Tongue (tissue), 2 donors: ENCODE data around the gene TRIM9. TPM values are rescaled to one million over a fixed set of nuclear protein-coding genes. Genes with fewer than 3 reads are reported as not detected.

Source experiments
- DNase-seq: peaks from one replicate; pipeline ENCODE4 v3.0.0-alpha.2; 2015
- total RNA-seq: library from RNA; depleted of rRNA; stranded (reverse); fragments of >200 nt; gene quantifications from one replicate; pipeline ENCODE4 v1.2.3, GENCODE V29; 2014

TRIM9 gene
- total RNA-seq, 1 donor from 2014 or later: 1.1 TPM

GRCh38 chr14:51093371-51094281 is 1.3 kb downstream of the TRIM9 start:
- DNase-seq: peak; percentile 30

- no peak for DNase-seq
Measured at GRCh38 chr14:51092965-51093364, 1.9 kb downstream of the TRIM9 start.

- DNase-seq: no peak
Measured at GRCh38 chr14:51089278-51089677, 5.6 kb downstream of the TRIM9 start.

DNA sequence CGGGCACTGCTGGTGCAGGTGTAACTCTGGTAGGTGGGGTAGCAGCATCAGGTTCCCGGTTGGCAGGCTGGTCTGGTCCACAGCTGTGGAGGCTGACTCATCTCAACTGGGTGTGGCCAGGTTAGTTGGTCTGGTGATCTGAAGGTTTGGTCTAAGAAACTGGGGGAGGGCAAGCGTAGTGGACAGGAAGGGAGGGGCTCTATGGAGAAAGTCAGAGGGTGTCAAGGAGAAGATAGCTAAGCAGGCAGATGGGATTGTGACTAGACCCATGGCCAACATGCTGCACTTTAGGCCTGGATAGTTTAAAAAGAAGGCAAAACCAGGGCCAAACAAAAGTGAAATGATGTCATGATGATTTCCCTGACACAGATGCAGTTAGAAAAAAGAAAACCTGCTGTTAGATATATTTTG is 7.9 kb downstream of the TRIM9 start:
- DNase-seq: no peak

DNA sequence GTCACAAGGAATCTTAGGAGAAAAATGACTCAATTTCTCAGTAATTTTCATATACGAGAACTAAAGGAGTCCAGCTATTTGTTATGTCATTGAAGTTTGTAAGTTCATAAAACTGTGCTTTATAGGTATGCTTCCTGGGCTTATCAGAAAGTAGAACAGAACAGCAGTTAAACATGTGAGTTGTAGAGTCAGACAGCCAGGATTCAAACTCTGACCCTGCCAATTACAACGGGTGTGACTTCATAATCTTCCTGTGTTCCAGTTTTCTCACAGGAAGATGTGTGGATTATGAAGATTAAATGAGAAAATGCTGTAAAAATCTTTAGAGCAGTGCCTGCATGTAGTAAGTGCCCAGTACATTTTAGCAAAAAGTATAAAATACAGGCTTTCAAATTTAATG is 8.9 kb downstream of the TRIM9 start:
- no peak for DNase-seq

DNA sequence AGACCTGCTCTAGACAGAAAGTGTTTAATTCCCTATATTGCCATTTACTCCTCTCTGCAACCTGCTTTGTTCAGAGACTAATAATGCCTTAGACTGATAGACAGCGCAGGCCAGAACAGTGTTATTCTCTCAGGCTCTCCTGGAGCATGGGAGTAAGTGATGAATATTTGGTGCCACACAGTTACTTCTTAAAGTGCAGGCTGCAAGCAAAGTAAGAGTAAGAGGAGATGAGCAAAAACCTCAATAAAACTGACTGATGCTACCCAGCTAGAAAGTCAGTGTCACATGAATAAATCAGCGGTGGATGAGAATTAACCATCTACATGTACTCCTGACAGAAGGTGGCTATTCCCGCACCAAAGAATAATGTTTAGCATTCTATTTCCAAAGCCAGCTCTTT is 9.9 kb downstream of the TRIM9 start:
- DNase-seq: no peak

- DNase-seq: no peak
Measured at GRCh38 chr14:51084507-51084906, 10.4 kb downstream of the TRIM9 start.

GRCh38 chr14:51082349-51082748 is 12.6 kb downstream of the TRIM9 start:
- DNase-seq: no peak

DNA sequence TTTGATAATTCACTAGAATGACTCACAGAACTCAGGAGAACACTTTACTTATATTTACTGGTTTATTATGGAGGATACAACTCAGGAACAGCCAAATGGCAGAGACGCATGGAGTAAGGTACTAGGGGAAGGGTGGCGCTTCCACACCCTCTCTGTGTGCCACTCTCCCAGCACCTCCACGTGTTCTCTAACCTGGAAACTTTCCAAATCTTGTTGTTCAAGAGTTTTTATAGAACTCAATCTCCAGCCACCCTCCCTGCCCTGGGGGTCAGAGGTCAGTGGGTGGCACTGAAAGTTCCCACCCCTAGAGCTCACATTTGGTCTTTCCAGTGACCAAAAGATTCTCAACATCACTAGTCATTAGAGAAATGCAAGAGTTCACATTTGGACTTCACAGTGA is 13.2 kb downstream of the TRIM9 start:
- DNase-seq: no peak

- no peak for DNase-seq
Measured at GRCh38 chr14:51081209-51081608, 13.7 kb downstream of the TRIM9 start.

DNA sequence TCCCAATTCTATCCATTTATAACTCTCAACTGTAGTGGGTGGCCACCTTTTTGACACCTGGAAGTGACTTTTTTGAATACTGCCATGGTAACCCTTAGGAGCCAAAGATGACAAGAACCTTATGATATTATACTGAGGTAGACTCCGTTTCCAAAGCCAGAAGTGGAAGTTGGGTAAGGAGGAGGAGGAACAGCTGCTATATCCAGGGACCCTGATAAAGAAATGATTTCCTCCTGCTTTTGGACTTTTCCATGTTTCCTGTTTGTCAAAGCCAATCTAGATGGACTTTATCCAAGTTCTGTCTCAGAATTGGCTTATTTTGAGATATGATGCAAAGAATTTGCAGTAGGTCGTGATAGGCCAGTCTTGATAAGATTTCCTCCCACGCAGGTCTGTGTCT is 14.3 kb downstream of the TRIM9 start:
- DNase-seq: no peak

DNA sequence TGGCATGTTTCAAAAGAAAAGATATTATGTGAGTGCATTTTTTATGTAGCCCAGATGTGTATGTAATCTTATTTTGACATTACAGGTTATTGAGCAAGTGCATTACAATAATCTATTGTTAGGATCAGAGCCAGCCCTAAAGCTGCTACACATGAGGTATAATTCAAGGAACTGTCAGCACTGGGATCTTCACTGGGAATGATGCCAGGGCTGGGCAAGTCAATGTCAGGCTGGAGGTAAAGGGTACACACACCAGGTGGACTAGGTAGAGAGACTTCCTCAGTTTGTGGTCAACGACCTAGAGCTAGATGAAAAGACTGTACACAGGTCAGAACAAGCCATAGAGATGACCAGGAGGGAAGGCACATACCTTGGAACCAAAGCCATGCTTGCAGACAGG is 15.4 kb downstream of the TRIM9 start:
- no peak for DNase-seq

GRCh38 chr14:51079085-51079484 is 15.8 kb downstream of the TRIM9 start:
- DNase-seq: no peak

- no peak for DNase-seq
Measured at GRCh38 chr14:51074701-51075385, 20.1 kb downstream of the TRIM9 start.

GRCh38 chr14:51073731-51074130 is 21.2 kb downstream of the TRIM9 start:
- DNase-seq: peak; percentile 44

DNA sequence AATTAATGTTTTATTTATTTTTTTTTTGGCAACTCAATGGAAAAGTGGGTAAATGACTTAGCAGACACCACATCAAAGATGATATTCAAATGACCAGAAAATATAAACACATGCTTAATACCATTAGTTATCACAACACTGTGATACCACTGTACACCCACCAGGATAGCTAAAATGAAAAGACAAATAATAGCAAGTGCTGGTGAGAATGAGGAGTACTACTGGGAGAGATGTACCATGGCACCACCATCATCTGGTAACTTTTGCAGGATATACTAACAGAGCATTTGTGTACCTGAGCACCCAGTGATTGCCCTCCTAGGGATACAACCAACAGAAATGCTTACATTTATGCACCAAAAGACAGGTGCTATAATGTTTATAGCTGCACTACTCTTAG is 21.9 kb downstream of the TRIM9 start:
- no peak for DNase-seq

DNA sequence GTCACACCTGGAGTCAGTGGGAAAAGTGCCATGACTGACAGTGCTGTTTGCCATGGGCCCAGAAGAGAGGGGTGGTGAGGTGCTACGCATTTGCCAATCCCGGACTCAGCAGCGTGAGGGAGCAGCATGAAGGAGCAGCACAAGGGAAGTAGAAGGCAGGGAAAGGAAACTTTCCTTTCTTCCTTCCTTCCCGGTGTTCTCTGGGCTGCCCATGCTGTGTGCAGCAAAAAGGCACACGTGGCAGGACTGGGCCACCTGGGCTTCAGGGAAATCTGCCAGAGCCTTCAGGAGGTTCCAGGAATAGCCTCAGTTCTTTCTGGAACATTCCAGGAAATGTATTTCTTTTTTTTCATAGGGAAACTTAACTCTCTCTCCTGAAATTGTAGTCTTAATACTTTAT is 23.0 kb downstream of the TRIM9 start:
- DNase-seq: peak; percentile 30

GRCh38 chr14:51070726-51071125 is 24.2 kb downstream of the TRIM9 start:
- no peak for DNase-seq

- DNase-seq: no peak
Measured at GRCh38 chr14:51069055-51069454, 25.9 kb downstream of the TRIM9 start.

- no peak for DNase-seq
Measured at GRCh38 chr14:51068268-51068667, 26.6 kb downstream of the TRIM9 start.

GRCh38 chr14:51067295-51067694 is 27.6 kb downstream of the TRIM9 start:
- no peak for DNase-seq

- DNase-seq: no peak
Measured at GRCh38 chr14:51066576-51066975, 28.3 kb downstream of the TRIM9 start.

DNA sequence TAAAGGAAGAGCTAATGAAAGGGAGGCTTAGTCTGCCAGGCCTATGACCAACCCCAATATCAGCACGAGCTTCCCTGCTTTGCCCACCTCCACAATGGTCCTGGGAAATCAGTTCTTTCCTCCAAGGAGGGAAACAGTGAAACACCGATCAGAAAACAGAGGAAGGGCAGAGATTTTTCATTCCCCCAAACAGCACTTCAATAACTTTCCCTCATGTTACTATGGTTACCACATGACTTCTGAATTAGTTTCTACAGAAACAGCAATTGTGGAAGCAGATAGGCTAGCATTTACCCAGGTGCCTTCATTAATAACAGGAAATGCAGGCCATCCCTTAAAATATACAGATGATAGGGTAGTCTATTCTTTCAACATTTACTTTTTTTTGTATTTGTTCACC is 35.9 kb downstream of the TRIM9 start:
- no peak for DNase-seq

- DNase-seq: no peak
Measured at GRCh38 chr14:51058382-51058781, 36.5 kb downstream of the TRIM9 start.
